GM12878 (cell line): ENCODE results near the gene MPHOSPH8.

Source experiments
- BHLHE40 ChIP-seq, 2 experiments: fragments of 450-650 bp in 1 of 2; IDR thresholded peaks; 2 replicates each; pipeline ENCODE4 v1.6.1; 2011 to 2017; ENCODE audit warnings: low read depth in 2 of 2, borderline replicate concordance in 1 of 2, improper control_type of control experiment in 1 of 2, low read length in 1 of 2, mild to moderate bottlenecking in 1 of 2
- CHD1 ChIP-seq: IDR thresholded peaks from 2 replicates; pipeline ENCODE4 v1.6.1; 2012; ENCODE audit warnings: low read depth, low read length, improper control_type of control experiment
- CREM ChIP-seq: IDR thresholded peaks from 2 replicates; pipeline ENCODE4 v1.6.1; 2014; ENCODE audit warnings: antibody characterized with exemption, low read depth
- CTCF ChIP-seq, 3 experiments: IDR thresholded peaks in 2 of 3; conservative IDR thresholded peaks in 1 of 3; 2 replicates each; pipeline ENCODE4 v1.5.1; 2011; ENCODE audit warnings: low read depth in 3 of 3, low read length in 3 of 3, mild to moderate bottlenecking in 3 of 3, control low read depth in 2 of 3, moderate library complexity in 2 of 3, inconsistent platforms in 1 of 3, mixed read lengths in 1 of 3; ENCODE audit not compliant: control insufficient read depth in 2 of 3, insufficient read depth in 1 of 3; ENCODE audit errors: extremely low read depth in 1 of 3
- POLR2A ChIP-seq: IDR thresholded peaks from 2 replicates; pipeline ENCODE4 v1.6.1; 2011; ENCODE audit warnings: low read depth, mild to moderate bottlenecking, low read length
- YY1 ChIP-seq: IDR thresholded peaks from 2 replicates; pipeline ENCODE4 v1.6.1; 2011; ENCODE audit warnings: low read depth, mild to moderate bottlenecking, low read length

GRCh38 chr13:19664481-19665230, 31.2 kb downstream of the MPHOSPH8 start:
- TF ChIP-seq CTCF (IDR thresholded peaks at IDR 0.05 in 2 of 3, conservative IDR thresholded peaks at IDR 0.05 in 1 of 3; ENCODE audit: control insufficient read depth in 2 of 3, extremely low read depth in 1 of 3, insufficient read depth in 1 of 3, low read depth in 3 of 3, low read length in 3 of 3) (no peak), POLR2A (no peak), BHLHE40 (IDR thresholded peaks at IDR 0.05; ENCODE audit: borderline replicate concordance in 1 of 2, low read depth in 2 of 2, low read length in 1 of 2) (no peak), CHD1 (no peak), CREM (no peak), YY1 (no peak)
